NCI-H526 treated with DMSO at 0.1 percent for 48 hours (cell line): ENCODE results near the gene SPCS3.
"Not testable (repeated sequence)": the region's sequence is repeated elsewhere in the genome, so short reads cannot be mapped to it uniquely, and the experiment has no call there.

Experiments
- DNase-seq: peaks from one replicate; lab custom pipeline; 2025; lab: John Stamatoyannopoulos, UW

The SPCS3 gene

DNA sequence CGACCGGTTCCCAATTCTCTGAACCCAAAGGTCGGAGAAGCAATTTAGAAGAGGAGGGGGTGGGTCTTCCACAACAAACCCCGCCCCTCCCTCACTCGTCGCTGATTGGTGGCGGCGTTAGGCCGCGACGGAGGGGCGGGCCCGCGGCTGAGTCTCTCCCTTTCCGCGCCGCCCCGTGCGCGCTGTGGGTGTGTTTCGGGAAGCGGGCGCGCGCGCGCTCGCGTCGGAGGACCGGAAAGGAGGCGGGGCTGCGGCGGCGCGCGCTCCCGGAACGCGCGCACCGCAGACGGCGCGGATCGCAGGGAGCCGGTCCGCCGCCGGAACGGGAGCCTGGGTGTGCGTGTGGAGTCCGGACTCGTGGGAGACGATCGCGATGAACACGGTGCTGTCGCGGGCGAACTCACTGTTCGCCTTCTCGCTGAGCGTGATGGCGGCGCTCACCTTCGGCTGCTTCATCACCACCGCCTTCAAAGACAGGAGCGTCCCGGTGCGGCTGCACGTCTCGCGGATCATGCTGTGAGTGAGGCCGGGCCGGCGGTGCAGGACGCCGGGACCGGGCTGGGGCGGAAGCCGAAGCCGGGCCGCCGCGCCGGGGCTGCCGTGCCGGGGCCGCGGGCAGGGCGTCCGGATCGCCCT is at the start of gene SPCS3:
TSS of gene SPCS3 (plus strand) at position 263 of the 636 bp plus-strand sequence. CDS start at position 374, 111 bp downstream.
- peak; percentile 75 for DNase-seq

DNA sequence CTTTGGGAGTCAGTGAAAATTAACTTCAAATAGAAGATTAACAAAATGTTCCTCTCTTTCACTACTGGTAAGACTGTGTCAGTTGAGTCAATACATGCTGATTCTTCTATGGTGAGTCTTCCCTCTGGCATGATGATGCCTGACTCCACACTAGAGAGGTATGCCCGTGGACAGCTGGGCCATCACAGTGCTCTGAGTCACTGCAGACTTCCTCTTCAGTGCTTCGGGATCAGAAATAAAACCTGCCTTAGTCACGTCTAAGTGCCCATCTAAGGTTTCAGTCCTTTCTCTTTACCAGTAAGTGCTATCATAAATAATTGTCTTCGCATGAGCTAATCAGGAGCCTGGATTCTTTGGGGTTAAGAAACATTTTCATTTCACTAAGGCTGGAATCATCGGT is 49.1 kb upstream of the SPCS3 start:
- no peak for DNase-seq

DNA sequence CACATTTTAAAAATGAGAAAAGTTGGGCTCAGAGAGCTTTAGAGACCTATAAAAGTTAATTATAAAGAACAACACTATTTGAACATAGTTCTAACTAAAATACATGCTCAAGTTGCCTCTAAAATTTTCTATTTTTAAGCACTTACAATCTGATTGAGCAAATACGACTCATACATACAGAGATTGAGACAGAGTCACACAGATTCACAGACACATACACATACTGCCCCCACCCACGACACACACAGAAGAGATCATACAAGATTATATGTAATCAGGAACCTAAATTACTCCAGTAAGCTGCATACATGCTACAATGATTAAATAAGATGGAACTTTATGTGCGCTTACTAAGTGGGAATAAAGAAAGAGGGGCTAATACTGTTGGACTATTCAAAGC is 48.0 kb upstream of the SPCS3 start:
- DNase-seq: no peak

DNA sequence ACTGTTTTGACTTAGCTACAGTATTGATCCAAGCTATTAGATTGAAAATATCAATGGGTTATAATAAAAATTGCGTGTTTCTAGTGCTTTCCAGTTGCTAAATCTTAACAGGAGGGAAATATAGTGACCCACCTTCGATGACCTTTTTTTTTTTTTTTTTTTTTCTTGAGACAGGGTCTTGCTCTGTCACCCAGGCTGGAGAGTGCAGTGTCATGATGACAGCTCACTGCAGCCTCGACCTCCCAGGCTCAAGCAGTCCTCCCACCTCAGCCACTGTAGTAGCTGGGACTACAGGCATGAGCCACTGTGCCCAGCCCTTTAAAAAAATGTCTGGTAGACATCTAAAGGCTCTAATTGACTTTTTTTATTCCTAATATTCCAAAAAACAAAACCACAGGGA is 47.0 kb upstream of the SPCS3 start:
- no peak for DNase-seq

DNA sequence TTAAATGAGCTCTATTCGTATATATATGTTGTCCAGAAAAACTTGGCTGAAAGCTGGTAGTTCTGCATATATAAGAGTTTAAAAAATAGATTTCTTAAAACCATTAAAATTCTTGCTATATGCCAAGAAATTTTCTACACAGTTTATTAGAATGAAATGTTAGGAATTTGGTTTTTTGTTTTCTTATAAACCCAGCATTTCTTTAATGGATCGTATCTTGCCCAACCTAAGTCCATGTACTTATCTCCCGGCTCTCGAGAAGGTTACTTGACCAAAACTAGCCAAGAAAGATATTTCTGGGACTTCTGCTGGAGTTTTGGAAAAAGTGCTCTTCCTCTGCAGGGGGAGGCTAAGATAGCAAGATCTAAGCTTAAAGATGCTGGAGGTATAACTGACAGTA is 46.0 kb upstream of the SPCS3 start:
- DNase-seq: no peak

DNA sequence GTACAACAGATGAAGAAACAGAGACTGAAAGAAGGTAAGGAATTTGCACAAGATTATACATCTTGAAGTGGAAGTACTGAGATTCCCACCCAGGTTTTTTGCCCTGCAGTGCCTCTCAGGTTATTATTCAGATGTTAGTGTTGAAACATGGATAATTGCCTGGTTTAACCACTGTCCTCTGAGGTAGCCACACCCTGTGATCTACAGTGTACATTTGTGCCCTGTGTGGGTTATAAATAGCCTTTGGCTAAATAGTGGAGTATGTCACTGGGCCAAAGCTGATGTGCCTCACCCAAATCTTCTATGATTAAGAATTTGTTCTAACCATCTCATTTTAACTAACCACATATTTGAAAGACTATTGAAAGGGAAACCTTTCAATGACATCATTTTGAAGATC is 45.3 kb upstream of the SPCS3 start:
- no peak for DNase-seq

DNA sequence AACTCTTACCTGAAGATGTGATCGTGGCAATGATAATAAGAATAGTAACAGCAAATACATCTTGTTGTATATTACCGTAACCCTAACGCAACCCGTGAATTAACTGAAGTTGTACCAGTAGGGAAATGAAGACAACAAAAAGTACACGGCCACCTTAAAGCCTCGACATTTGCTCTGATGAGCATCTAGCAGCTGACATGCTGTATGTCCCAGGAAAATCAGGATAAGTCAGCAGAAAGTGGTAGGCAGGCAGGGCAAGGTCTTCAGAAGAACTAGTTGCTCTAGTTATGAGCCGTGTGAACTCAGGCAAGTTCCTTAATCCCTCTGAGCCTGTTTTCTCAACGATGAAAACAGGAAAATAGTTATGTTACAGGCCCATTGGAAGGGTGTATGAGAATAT is 43.1 kb upstream of the SPCS3 start:
- DNase-seq: no peak

DNA sequence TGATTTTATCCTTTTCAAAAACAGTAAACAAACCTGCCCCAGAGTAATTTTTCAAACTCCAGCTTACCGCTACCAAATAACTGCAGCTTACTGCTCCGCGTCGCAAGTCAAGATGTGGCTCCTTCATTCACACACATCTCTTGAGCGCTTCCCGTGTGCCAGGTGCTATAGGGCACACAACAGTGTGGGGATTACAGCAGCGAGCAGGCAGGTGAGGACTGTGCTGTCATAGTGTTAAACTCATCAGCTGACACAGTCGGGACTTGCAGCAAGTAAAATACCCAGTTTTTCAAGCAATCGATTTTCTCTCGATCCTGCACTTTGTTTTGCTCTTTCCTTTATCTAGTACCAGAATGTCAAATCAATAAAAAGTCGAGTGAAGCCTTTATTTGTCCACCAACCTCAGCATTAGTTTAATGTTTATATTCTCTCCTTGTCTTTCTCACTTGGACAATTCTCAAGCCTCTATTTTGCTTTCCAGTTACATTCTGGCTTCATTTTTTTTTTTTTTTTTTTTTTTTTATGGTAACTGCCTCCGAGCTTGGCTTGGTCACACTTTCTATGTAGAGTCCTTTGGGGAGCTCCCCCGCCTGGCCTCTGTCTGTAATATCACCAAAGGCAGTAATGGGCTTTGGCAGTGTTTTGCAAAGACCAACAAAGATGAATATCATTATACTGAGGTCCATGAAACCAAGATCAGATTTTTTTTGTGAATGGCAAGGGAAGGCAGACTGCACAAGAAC is 42.4 kb upstream of the SPCS3 start:
- peak; percentile 39 for DNase-seq

DNA sequence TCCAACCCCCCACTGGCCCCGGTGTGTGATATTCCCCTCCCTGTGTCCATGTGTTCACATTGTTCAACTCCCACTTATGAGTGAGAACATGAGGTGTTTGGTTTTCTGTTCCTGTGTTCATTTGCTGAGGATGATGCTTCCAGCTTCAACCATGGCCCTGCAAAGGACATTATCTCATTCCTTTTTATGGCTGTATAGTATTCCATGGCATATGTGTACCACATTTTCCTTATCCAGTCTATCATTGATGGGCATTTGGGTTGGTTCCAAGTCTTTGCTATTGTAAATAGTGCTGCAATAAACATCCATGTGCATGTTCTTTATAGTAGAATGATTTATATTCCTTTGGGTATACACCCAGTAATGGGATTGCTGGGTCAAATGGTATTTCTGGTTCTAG is 40.2 kb upstream of the SPCS3 start:
- DNase-seq: not testable (repeated sequence)

DNA sequence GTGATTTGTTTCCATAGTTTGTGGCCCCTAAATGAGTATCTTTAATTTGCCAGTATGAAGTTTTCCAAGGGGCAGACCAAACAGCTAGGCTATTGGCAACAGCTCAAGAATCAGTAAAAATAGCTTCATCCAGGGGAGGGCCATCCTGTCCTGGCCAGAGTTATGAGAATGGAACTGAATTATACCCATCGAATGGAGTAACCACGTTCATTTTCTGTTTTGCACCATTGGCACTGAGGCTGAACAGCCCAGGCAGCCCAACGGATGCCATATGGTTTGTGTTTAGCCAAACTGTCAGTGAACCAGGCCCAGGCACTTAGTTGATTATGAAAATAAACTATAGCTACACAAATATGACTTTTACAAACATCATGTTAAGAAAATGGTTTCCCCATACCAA is 33.0 kb upstream of the SPCS3 start:
- no peak for DNase-seq

DNA sequence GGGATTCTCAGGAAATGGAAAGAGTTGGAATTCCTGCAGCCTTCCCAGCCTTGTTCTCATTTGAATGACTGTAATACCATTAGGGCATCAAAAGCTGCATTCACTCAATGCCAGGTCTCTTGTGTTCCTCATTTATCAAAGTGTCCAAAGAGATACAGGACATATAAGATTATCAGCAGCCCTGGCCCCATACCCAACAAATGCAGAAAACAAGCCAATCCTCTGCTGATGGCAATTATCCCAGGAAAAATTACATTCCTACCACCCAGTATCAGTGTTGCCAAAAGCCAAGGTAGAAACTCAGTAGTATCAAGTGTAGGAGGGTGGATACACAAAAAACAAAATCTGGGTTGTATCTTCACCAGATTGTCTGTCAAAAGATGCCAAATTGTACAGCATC is 32.2 kb upstream of the SPCS3 start:
- DNase-seq: no peak

DNA sequence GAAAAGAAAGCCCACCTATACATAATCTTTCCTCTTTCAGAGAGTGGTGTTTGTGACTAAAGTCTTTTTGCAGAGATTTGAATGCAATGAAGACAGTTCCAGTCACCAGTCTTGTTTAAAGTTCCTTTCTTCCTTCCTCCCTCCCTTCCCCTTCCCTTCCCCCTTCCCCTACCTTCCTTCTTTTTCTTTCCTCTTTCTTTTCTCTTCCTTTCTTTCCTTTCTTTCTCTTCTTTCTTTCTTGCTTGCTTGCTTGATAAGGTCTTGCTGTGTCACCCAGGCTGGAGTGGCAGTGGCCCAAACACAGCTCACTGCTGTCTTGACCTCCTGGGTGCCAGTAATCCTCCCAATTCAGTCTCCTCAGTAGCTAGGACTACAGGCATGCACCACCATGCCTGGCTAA is 31.7 kb upstream of the SPCS3 start:
- DNase-seq: no peak

DNA sequence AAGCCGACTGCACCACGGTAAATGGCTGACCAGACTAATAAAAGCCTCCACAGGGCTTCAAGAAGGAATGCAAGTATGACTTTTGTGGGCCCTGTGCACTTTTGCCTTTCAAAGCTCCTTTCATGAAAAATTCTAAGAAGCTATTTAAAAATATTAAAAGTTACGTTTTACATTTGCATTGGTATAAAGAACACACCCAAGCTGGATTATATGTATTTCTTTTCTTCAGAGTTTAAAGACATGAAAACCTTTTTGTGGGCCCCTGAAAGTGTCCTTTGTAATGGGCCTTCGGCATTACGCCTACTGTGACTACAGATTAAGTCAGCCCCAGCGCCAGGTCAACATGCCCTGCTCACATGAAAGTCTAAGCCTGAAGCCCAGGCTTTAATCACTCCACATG is 30.2 kb upstream of the SPCS3 start:
- DNase-seq: no peak

DNA sequence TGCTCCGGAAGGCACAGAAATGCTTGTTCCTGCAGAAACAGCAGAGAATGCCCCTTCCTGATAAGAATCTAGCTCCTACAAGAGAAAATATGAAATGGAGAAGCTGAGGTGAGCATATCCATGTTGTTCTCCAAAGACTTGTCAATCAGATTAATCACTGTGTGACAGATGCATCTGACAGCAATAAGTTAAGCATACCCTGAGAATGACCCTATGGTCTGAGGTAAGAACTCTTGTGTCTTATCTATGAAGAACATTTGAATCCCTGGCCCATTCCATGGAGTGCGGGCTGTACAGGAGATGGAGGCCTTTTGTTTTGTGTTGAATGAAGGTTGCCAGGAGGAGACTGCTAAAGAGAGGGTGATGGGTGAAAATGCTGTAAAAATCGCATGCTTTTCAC is 29.2 kb upstream of the SPCS3 start:
- no peak for DNase-seq

DNA sequence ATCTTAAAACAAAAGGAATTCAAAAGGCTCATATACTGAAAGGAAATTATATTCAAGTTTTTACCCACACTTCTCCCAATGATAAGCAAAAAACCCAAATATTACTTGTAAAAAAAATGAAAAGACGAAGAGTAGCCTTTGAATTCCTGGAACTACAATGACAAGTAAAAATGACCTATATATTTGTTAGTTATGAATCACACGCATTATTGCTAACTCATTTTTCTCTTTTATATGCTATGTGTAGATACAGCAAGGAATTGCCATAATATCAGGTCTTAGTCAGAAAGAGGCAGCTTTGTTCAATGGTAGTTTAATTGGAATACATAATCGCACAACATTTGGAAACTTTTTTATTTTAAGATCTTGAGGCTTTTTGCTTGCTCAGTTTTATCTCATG is 28.0 kb upstream of the SPCS3 start:
- no peak for DNase-seq

DNA sequence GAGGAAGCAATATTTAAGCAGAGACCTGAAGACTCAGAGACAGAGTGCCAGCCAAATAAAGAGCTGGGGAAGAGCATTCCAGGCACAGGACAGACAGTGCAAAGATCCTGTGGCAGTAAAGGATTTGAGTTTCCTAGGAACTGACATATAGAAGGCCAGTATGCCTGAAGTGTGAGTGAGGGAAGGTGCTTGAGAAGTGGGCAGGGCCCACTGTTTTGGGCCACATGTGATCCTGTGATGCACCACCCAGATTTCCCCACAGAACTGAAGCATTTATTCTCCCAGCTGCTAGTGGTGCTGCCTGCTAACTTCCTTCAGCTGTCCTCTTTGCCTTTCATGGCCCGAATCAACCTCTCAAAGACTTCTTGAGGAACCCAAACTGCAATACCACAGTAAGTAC is 26.8 kb upstream of the SPCS3 start:
- no peak for DNase-seq

DNA sequence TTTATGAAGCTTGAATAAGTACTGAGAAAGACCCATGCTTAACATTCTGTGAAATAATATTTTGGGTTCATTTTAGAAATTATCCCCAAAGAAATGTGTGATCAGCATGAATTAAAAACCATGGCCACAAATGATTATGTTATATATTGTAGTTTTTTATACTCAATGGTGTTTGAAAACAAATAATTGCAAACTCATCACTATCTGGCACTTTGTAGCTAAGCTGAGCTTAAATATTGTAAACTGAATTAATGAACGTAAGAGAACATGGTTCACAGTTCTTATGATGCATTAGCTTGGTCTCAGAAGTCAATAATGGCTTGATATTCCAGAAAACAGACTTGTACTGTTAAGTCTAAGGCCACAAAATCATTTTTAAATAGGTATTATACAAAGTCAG is 26.1 kb upstream of the SPCS3 start:
- DNase-seq: no peak

DNA sequence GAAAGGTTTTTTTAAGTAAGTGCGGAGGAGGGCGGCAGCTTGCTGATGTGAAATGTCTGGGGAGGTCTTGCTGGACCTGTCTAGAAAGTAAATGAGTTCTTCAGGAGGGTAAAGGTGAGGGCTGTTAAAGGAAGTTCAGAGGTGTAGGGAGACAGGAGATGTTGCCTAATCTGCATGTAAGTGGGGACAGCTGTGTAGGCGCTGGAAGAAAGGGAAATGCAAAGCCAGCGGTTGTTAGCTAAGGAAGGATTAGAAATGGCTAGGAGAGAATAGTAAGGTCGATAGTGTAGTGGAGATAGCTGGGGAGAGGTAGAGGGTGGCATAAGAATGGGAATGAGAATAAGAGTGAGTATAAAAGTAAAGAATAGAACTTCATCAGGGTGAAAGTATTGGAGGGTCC is 23.9 kb upstream of the SPCS3 start:
- DNase-seq: not testable (repeated sequence)

DNA sequence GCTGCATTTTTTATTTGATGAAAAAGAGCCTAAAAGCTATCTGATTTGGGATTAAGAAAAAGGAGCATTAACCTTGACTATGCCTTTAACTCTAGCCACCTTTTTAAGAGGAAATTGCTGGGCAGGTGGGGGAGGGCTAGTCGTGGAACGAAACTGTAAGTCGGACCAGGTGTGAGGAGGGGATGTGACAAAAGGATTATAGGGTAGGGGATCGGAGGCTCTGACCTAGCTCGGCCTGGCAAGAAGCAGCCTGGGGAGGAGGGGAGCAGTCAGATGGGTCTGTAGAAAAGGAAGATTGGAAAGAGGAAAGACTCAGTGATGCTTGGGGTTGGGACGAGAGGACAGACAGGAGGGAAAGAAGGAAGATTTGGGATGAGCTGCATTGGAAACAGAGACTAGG is 21.1 kb upstream of the SPCS3 start:
- DNase-seq: no peak

DNA sequence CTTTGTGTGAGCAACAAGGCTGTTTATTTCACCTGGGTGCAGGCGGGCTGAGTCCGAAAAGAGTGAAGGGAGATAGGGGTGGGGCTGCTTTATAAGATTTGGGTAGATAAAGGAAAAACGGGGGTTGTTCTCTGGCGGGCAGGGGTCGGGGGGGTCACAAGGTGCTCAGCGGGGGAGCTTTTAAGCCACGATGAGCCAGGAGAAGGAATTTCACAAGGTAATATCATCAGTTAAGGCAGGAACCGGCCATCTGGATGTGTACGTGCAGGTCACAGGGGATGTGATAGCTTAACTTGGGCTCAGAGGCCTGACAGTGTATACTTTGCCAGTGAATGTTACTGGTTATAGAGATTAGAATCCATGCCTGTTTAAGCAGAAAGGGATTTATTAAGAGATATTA is 19.7 kb upstream of the SPCS3 start:
- no peak for DNase-seq

DNA sequence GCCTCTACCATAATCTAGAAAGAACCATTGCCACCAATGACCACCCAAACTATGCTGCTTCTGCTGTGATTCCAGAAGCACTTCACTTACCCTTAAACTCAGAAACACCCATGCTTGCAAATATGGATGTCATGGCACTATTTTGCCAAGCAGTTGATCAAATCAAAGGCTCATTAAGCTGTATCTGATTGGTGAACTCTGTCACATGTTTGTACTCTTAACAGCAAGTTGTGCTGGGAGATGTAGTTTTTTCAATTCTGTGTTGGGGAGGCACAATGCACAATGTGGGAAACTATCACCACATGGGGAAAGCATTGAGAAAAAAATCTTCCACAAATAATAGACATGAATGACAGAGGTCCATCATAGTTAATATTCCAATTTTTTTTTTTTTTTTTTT is 19.2 kb upstream of the SPCS3 start:
- no peak for DNase-seq

DNA sequence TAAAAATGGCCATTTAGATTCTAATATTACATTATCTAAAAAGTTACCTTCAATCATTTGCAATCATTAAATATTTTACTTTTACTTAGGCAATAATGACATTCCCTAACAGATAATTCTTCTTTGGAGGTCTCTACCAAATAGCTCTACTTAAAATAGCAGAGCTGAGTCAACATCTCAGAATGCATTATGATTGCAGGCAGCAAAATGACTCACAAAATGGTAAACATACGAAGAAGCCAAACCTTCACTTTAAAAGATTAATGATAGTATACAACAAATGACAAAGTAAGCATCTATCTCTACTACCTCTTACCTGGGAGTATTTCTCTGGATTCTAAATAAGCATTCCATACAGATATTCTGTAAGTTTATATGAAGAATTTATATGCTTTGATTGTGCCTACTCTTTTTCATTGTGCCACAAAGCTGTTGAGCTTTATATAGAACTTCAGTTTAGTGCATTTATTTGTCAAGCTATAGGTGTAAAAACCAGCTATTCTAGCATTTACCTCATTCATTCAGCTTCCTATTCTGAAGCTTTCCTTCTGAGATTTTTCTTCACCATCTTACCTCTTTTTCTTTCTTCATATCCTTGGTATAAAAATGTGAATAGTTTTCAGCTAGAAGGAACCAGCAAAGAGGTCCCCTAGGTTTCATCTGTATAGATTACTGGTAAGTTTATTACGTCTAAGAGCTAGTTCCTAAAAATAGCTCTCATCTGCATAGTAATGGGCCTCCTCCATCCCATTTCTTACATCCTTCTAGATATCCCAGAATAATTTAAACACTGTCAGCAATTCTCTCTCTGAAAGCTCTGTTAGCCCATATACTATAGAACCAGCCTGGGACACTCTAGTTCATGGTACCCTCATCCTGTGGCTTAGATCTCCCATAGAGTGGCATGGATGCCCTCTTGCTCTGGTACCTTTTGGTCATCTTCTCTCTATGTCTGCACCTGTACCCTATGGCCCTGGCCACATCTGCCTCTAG is 17.2 kb upstream of the SPCS3 start:
- DNase-seq: no peak

DNA sequence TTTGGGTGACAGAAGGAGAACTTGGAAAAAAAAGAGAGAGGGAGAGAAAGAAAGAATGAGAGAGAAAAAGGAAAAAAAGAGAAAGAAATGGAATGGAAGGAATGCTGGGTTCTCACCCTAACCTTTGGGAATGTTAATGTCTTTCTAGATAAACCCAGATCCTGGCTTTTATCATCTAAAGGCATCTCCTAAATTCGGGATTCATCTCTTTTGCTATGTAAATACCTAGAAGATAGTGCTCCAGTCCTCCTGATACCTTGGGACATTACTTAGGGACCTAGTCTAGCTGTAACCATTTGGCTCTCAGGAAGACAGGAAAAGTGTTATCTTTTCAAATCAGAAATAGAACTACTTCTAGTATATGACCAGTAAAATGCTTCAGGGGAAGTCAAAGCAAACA is 15.8 kb upstream of the SPCS3 start:
- no peak for DNase-seq
